ENCODE data around the gene RNF4. TPM values are rescaled to one million over a fixed set of nuclear protein-coding genes. Genes with fewer than 3 reads are reported as not detected.
"Not testable (repeated sequence)": the region's sequence is repeated elsewhere in the genome, so short reads cannot be mapped to it uniquely, and the experiment has no call there.

RNF4 gene, protein sequence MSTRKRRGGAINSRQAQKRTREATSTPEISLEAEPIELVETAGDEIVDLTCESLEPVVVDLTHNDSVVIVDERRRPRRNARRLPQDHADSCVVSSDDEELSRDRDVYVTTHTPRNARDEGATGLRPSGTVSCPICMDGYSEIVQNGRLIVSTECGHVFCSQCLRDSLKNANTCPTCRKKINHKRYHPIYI
- total RNA-seq (38.4 TPM), polyA plus RNA-seq (35.7 TPM)

DNA sequence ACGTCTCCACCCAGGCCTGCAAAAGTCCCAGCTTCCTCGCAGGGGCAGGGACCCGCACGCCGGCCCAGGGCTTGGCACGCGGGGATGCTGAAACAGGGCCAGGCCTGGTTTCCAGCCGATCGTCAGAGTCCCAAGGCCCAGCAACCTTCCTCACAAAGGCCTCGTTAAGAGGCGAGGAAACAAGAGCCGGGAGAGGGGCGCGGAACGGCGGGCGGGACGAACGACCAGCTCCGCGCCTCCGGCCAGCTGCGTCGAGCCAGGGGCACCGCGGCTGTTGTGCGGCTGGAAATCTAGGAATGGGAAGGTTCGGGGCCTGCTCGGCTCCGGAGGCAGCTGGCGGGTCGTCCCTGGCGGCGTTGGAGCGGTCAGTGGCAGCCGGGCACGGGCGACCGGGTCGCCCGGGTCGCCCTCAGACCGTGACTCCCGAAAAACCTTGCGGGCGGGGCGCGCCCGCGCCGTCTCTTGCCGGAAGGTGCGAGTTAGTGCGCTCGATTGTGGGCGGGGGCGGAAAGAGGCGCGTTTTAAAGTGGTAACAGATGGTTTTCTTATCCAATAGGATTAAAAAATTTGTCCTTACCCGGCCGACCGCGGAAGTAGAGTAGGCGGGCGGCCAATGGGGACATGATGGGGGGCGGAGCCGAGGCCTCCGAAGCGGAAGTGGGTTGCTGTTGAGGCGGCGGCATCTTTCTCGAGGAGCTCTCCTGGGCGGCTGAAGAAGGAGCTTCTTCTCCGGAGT is at the start of gene RNF4:
Gene RNF4, plus strand, starts transcription at position 651 of the 736 bp plus-strand sequence. CDS start 21,388 bp downstream, outside the sequence.
- Histone ChIP-seq H3K36me3 (ENCODE audit: insufficient read depth) (no peaks in the 10 kb centered on the region), H3K4me3 (ENCODE audit: low read depth, low read length) (peak within 1 kb of the TSS; percentile 90), H3K4me1 (ENCODE audit: insufficient read depth) (no peaks in the 10 kb centered on the region), H3K27ac (ENCODE audit: low read depth) (peak within 1 kb of the TSS; percentile 88)
- under 1% methylated on average over 74 of the region's 74 CpGs for WGBS
- DNase-seq (ENCODE audit: extremely low spot score) = peak; percentile 93

DNA sequence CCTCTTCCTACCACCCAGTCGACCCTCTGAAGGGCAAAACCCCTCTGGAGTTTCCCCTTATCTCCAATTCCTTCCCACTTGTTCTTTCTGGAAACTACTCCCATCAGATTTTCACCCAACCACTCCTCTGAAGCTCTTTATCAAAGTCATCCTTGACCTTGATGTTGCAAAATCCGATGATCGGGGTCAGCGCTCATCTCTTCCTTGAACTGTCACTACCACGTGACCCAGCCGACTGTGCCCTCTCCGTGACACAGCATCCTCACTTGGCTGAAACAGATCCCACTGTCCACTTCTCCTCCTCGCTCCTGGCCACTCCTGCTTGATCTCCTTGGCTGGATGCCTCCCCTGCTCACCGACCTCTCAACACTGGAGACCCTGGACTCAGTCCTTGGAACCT is 49.1 kb upstream of the RNF4 start:
- WGBS = 57% methylated on average over 9 of the region's 9 CpGs
- Histone ChIP-seq H3K36me3 (ENCODE audit: insufficient read depth) (no peaks in the 10 kb centered on the region), H3K4me1 (ENCODE audit: insufficient read depth) (no peaks in the 10 kb centered on the region), H3K4me3 (ENCODE audit: low read depth, low read length) (no peak overlapping the region), H3K27ac (ENCODE audit: low read depth) (no peak overlapping the region)
- no peak for DNase-seq (ENCODE audit: extremely low spot score)

DNA sequence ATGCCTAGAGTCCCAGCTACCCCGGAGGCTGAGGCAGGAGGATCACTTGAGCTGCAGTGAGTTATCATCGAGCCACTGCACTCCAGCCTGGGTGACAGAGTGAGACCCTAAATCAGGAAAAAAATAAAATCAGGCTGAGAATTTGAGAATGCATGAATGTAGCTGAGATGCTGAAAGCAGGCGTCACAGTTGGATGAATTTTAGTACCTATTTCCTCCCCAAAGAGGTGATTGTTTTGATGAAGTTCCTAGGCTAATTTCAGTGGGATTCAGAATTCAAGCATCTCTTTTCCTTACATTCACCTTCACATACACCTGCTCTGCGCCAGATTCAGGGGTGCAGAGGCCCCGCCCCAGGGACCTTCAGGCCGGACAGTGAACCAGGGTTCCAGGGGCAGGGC is 47.0 kb upstream of the RNF4 start:
- Histone ChIP-seq H3K27ac (ENCODE audit: low read depth) (no peak overlapping the region), H3K36me3 (ENCODE audit: insufficient read depth) (no peaks in the 10 kb centered on the region), H3K4me1 (ENCODE audit: insufficient read depth) (no peaks in the 10 kb centered on the region), H3K4me3 (ENCODE audit: low read depth, low read length) (no peak overlapping the region)
- no peak for DNase-seq (ENCODE audit: extremely low spot score)
- 83% methylated on average over 6 of the region's 6 CpGs for WGBS

DNA sequence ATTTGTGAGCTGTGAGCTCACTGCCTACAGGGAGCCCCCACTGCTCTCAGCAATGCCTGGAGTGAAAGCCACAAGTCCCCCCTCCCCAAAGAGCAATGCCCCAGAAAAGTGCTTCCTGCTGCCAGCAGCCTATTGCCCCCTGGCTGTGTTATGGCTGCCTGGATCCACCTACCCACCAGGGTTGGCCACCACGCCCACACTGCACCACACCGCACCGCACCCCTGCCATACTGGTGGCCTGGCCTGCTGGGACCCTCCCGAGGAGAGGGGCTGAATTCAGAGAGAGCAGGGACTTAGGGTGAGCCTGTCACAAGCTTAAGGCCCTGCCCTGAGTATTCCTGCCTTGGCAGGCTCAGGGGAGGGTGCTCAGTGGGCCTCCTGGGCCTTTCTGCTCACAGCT is 45.8 kb upstream of the RNF4 start:
- H3K4me1 ChIP-seq (ENCODE audit: insufficient read depth) = no peaks in the 10 kb centered on the region
- 77% methylated on average over 4 of the region's 4 CpGs for WGBS
- H3K4me3 ChIP-seq (ENCODE audit: low read depth, low read length) = no peak overlapping the region
- no peaks in the 10 kb centered on the region for H3K36me3 ChIP-seq (ENCODE audit: insufficient read depth)
- DNase-seq (ENCODE audit: extremely low spot score) = no peak
- H3K27ac ChIP-seq (ENCODE audit: low read depth) = no peak overlapping the region

DNA sequence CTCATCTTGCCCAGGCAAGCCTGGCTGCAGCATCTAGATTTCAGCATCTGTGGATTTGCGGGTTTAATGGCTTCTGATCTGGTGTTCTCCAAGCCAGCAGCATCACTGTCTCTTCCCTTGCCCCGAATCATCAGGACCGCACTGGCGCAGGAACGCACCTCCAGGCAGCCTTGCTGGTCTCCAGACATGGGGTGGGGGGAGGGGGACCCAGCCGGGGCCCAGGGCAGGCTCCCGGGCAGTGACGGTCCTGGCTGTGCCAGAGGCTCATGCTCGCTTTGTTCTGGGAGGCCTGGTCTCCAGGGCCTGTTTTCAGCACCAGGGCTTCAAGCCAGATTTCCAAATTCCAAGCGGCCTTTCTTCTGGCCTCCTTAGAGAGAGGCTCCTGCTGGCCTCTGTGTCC is 45.2 kb upstream of the RNF4 start:
- Histone ChIP-seq H3K36me3 (ENCODE audit: insufficient read depth) (no peaks in the 10 kb centered on the region), H3K4me1 (ENCODE audit: insufficient read depth) (no peaks in the 10 kb centered on the region), H3K4me3 (ENCODE audit: low read depth, low read length) (no peak overlapping the region), H3K27ac (ENCODE audit: low read depth) (no peak overlapping the region)
- DNase-seq (ENCODE audit: extremely low spot score) = no peak
- WGBS = 69% methylated on average over 10 of the region's 10 CpGs

DNA sequence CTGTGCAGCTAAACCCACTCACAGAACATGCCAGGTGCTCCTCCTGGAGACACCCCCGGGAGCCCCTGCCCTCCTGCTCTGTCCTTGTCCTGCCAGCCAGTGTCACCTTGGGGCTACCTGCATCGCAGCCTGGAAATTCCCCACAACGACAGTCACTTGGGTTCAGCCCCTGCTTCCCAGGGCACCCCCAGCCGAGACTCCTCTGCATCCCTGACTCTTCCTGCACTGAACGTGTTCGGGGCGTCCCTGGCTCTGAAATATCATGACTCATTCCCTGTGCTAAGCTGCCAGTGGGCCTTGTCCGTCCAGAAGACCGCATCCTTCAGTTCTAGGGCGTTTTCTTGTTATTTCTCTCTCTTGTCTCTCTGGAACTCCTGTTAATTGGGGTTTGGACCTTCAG is 44.3 kb upstream of the RNF4 start:
- DNase-seq (ENCODE audit: extremely low spot score) = no peak
- 71% methylated on average over 10 of the region's 10 CpGs for WGBS

GRCh38 chr4:2425386-2426068 is 43.4 kb upstream of the RNF4 start:
- DNase-seq (ENCODE audit: extremely low spot score) = no peak
- H3K4me3 ChIP-seq (ENCODE audit: low read depth, low read length) = no peak overlapping the region
- H3K36me3 ChIP-seq (ENCODE audit: insufficient read depth) = no peaks in the 10 kb centered on the region
- H3K4me1 ChIP-seq (ENCODE audit: insufficient read depth) = no peaks in the 10 kb centered on the region
- H3K27ac ChIP-seq (ENCODE audit: low read depth) = no peak overlapping the region
- WGBS = 92% methylated on average over 13 of the region's 13 CpGs

More for the DNA sequence above, 44.3 kb upstream of the RNF4 start:
- no peaks in the 10 kb centered on the region for H3K4me1 ChIP-seq (ENCODE audit: insufficient read depth)
- H3K36me3 ChIP-seq (ENCODE audit: insufficient read depth) = no peaks in the 10 kb centered on the region
- no peak overlapping the region for H3K27ac ChIP-seq (ENCODE audit: low read depth)
- H3K4me3 ChIP-seq (ENCODE audit: low read depth, low read length) = no peak overlapping the region

- WGBS = 69% methylated on average over 8 of the region's 8 CpGs
- H3K36me3 ChIP-seq (ENCODE audit: insufficient read depth) = no peaks in the 10 kb centered on the region
These were observed 42.9 kb upstream of the RNF4 start for GRCh38 chr4:2426069-2426397.

GRCh38 chr4:2426711-2427275 is 42.1 kb upstream of the RNF4 start:
- no peak for DNase-seq (ENCODE audit: extremely low spot score)
- WGBS = 82% methylated on average over 13 of the region's 13 CpGs
- Histone ChIP-seq H3K4me1 (ENCODE audit: insufficient read depth) (no peaks in the 10 kb centered on the region), H3K4me3 (ENCODE audit: low read depth, low read length) (no peak overlapping the region), H3K27ac (ENCODE audit: low read depth) (no peak overlapping the region), H3K36me3 (ENCODE audit: insufficient read depth) (no peaks in the 10 kb centered on the region)

More at GRCh38 chr4:2426069-2426397, 42.9 kb upstream of the RNF4 start:
- DNase-seq (ENCODE audit: extremely low spot score) = no peak
- no peak overlapping the region for H3K27ac ChIP-seq (ENCODE audit: low read depth)
- H3K4me3 ChIP-seq (ENCODE audit: low read depth, low read length) = no peak overlapping the region
- no peaks in the 10 kb centered on the region for H3K4me1 ChIP-seq (ENCODE audit: insufficient read depth)

DNA sequence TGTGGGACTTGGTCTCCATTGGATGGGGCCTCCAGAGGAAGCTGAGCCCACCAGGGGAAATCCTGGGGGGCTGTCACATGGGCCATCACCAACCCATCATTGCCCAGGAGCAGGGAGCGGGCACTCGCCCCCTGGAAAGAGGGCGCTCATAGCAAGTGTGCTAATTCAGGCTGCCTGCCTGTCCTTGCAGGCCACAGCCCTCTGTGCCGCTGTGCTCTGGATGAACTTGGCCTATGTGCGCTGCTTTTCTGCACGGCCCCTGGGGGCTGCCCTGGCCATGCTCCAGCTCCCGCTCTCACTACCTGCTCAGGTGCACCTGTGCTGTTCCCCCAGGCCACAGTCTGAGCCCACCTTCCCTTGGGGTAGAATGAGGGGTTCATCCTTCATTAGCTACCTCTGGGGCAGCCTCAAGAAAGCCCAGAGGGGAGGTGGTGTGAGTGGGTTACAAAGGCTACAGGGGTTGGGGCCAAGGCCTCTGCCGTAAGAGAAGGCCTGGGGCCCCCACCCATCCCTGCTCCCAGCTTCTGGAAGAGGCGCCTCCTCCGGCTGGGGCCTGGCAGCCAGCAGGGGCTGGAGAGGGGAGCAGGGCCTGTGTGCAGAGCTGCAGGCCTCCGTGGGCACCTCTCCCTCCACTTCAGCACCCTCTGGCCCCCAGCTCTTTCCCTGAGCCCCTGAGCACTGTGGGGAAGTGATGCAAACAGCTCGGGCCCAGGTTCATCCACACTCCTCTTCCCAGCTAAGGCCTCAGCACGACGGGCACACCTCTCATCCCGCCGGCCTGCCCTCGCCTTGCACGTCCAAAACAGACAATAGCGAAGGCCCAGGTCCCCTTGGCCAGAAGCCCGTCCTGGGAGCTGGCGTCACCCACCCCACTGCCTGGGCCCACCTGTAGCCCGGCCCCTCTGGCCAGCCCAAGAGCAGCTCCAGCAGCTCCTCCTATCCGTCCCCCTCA is 41.2 kb upstream of the RNF4 start:
- Histone ChIP-seq H3K4me3 (ENCODE audit: low read depth, low read length) (no peak overlapping the region), H3K27ac (ENCODE audit: low read depth) (no peak overlapping the region), H3K4me1 (ENCODE audit: insufficient read depth) (no peaks in the 10 kb centered on the region), H3K36me3 (ENCODE audit: insufficient read depth) (no peaks in the 10 kb centered on the region)
- 86% methylated on average over 23 of the region's 23 CpGs for WGBS
- no peak for DNase-seq (ENCODE audit: extremely low spot score)

DNA sequence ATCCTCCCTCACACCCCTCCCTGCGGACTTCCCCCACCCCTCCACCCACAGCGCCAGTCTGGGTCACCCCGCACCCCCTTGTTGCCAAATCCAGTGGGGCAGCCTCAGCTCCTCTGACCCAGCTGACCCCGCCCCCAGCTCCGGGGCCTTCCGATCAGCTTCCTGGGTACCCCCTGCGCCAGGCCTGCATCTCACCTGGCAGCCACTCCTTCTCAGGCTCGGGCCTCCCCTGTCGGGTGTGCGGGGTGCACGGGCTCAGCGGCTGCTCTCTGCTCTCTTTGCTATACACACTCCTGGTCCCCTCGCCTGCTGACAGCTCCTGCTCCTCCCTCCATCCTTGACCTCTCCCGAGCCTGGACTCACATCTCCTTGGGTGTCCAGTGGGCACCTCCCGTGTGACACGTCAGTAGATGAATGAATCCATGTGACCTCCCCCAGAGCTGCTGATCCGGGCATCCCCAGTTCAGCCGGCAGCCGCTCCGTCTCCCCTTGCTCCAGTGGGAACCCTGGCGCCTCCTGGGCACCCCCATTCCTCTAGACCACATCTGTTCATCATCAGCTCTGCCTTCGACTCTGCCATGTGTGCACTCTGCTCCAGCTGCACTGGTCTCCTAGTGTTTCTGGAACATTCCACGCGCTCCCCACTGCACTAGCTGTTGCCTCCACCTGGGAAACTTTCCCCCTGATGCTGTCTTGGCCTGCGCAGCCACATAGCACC is 40.3 kb upstream of the RNF4 start:
- no peak overlapping the region for H3K27ac ChIP-seq (ENCODE audit: low read depth)
- no peak overlapping the region for H3K4me3 ChIP-seq (ENCODE audit: low read depth, low read length)
- no peaks in the 10 kb centered on the region for H3K4me1 ChIP-seq (ENCODE audit: insufficient read depth)
- no peak for DNase-seq (ENCODE audit: extremely low spot score)
- WGBS = 72% methylated on average over 25 of the region's 25 CpGs
- H3K36me3 ChIP-seq (ENCODE audit: insufficient read depth) = no peaks in the 10 kb centered on the region

GRCh38 chr4:2429945-2430757 is 38.8 kb upstream of the RNF4 start:
- not testable (repeated sequence) for H3K36me3 ChIP-seq (ENCODE audit: insufficient read depth); H3K27ac ChIP-seq (ENCODE audit: low read depth); H3K4me3 ChIP-seq (ENCODE audit: low read depth, low read length); H3K4me1 ChIP-seq (ENCODE audit: insufficient read depth); DNase-seq (ENCODE audit: extremely low spot score)
- 74% methylated on average over 28 of the region's 49 CpGs for WGBS

Measured in urinary bladder (tissue), 4 donors.